Hippocampal formation (tissue), 2 donors: ENCODE measurements around the gene ACTG1.
A peak's percentile ranks its signal among the peaks of the same experiment; 100 is the strongest.

Source experiments
- DNase-seq, 2 donors: peaks; one replicate each; lab custom pipeline; 2025; lab: John Stamatoyannopoulos, UW

Gene ACTG1

GRCh38 chr17:81494626-81495377 is 17.8 kb downstream of the ACTG1 start:
- DNase-seq: no peak

DNA sequence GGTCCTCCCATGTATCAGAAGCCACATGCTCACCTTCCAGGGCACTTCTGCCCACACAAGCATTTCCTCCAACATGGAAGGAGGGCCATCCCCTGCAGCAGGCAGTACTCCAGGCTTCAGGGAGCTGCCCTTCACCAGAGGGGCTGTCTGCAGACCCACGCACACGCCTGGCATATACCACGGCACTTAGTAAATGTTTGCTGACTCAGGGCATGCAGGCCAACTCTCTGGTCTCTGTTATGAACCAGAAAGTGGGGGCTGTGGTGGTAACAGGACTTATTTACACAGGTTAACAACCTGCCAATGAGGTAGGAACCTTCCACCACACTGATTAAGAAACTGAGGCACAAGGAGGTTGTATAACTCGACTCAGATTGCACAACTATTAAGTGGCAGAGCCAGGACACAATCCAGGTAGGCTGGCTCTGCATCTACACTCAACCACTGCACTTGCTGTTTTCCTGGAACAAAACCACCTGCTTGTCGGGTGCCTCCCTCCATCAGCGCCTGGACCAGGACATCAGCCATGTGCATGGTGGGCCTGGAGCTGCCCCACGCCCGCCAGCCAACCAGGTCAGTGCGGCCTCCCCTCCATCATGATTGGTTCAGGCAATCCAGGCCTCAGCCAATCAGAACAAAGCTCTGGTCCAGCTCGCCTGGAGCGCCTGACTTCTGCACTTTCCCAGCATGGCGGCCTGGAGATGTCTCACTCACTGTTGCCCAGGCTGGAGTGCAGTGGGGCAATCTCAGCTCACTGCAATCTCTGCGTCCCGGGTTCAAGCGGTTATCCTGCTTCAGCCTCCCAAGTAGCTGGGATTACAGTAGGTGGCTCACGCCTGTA is 19.2 kb downstream of the ACTG1 start:
- DNase-seq: no peak

GRCh38 chr17:81492706-81493105 is 19.9 kb downstream of the ACTG1 start:
- no peak for DNase-seq

DNA sequence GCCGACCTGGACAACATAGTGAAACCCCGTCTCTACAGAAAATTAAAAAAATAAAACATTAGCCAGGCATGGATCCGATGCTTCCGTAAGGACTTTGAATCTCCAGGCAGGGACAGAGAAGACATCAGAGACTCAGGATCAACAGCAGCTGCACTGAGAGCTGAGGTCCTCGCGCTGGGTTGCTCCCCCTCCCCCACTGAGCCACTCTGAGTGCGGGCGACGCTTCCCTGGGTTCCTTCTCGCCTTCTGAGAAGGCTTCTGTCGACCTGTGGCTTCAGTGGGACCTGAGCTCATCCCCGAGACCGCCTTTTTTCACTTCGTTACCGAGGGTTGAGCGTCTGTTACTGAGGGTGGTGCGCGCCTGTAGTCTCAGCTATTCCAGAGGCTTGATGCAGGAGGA is 20.4 kb downstream of the ACTG1 start:
- DNase-seq: no peak

- no peak for DNase-seq
Measured at GRCh38 chr17:81491761-81492160, 20.8 kb downstream of the ACTG1 start.

DNA sequence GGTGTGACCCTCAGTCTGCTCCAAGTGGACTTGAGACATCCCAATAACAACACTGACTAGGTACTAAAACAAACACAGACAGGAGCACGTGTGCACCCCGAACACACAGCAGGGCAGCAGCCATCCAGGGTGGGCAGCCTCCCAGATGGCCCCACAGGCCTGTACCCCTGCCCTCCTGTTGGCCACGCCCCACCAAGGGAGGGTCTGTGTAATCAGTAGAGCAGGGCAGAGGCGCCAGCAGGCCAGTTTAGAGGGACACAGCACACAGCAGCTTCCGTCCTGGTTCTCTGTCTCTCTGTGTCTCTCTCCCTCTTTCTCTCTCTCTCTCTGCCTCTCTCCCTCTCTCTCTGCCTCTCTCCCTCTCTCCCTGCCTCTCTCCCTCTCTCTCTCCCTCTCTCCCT is 21.4 kb downstream of the ACTG1 start:
- no peak for DNase-seq

DNA sequence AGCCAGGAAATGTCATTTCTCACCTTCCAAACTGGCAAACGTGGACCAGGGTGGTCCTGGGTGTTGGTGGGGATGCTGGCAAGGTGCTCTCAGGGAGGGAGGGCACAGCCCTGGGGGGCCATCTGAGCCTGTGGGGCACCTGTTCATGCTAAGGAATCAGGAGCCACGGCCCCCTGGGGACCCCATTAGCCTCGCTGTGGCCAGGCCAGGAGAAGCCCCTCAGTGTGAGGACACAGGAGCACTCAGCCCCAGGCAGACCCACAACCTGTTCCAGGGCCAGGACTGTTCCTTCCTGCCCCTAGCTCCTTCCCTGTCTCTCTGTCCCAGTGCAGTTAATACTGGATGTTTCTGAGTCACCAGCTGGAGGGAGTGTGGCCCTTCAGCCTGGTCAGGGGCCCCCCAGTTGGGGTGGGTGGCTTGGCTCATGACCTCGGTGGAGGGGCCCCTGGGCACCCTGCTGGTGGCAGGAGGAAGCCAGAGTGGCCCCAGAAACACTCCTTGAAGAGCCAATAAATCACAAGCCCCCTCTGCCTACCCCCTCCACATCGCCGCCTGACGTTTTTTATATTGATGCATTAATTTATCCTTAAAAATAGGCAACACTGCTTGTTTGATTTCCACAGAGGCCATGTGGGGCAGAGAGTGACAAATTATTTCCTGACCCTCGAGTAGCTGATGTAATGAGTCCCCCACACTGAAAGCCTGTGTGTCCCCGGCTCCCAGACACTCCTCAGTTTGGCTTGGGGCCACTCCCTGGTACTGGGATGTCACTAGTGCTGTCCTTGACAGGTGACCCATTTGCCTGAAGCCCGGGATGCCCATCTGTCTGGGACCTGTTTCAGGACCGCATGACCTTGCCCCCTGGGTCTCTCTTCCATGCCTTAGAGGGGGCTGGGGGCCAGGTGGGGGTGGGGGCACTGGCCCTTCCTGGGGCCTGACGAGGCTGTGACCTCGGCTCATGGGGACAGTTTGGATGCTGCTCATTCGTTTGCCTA is 22.3 kb downstream of the ACTG1 start:
- DNase-seq: no peak

DNA sequence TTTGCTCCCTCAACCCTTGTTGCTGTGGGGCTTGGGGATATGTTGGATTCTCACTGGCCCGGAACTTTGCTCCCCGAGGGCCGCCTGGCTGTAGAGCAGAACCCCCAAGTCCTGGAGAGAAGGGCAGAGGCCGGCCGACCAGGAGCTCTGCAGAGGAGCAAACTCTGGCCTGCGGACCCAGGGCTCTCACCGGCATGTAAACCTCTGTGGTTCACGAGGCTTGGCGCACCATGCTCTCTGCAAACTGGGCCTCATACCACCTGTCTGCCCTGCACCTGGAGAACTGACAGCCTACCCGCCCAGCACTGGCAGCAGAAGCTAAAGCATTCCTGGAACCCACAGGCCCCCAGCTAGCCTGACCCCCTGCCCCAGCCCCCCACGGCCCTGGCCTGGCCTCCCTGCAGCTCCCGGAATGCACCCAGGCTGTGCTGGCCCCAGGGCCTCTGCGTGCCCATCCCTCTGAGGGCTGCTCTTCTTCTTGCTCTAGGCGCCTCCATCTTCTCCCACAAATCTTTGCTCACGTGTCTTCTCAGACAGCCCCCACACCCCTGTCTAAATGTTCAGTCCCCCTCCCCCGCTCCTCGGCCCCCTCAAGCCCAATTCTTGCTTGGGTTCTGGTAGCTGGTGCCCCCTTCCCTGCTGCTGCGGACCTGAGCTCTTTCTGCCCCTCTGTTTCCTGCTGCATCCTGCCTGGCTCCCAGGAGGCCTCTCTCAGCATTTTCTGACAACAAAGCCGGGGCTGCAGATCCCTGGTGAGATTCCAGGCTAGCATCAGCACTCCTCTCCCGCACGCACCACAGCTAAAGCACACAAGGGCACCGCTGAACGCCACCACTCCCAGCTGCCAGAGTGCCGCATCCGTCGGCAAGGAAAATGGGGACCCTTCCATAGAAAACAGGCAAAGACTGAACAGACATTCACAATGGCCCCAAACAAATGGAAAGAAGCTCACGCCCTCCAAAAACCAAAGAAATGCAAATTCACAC is 23.3 kb downstream of the ACTG1 start:
- DNase-seq: no peak

DNA sequence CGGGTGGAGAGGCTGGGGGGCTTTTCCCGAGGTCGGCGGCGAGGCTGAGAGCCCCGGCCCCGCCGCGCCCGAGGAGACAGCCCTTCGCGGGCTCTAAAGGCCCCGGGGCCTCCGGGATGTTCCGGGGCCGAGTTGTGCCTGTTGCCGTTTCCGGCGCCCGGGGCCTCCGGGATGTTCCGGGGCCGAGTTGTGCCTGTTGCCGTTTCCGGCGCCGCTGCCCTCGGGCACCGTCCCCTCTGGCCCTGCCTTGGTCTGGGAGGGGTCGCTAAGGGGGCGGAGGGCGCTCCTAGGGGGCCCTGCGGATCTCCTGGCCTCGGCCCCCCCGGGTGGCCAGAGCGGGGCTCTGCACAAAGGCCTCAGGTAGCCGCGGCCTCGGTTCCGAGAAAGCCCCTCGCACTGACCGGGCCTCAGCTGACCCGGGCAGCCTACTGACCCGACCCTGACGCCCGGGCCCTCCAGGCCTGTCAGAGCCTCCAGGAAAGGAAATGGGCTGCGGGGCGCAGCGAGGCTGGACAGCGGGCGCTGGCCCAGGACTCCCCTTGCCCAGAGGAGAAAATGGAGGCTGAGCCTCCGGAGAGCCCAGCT is 24.2 kb downstream of the ACTG1 start:
- DNase-seq: no peak

- peak; percentile 70 to 75 for DNase-seq
Measured at GRCh38 chr17:81487487-81488275, 24.9 kb downstream of the ACTG1 start.

- DNase-seq: no peak
Measured at GRCh38 chr17:81487089-81487486, 25.5 kb downstream of the ACTG1 start.

- no peak for DNase-seq
Measured at GRCh38 chr17:81486199-81486810, 26.3 kb downstream of the ACTG1 start.

- DNase-seq: peak; percentile 77 to 80
Measured at GRCh38 chr17:81484195-81484979, 28.2 kb downstream of the ACTG1 start.

GRCh38 chr17:81483862-81484194 is 28.8 kb downstream of the ACTG1 start:
- no peak for DNase-seq

DNA sequence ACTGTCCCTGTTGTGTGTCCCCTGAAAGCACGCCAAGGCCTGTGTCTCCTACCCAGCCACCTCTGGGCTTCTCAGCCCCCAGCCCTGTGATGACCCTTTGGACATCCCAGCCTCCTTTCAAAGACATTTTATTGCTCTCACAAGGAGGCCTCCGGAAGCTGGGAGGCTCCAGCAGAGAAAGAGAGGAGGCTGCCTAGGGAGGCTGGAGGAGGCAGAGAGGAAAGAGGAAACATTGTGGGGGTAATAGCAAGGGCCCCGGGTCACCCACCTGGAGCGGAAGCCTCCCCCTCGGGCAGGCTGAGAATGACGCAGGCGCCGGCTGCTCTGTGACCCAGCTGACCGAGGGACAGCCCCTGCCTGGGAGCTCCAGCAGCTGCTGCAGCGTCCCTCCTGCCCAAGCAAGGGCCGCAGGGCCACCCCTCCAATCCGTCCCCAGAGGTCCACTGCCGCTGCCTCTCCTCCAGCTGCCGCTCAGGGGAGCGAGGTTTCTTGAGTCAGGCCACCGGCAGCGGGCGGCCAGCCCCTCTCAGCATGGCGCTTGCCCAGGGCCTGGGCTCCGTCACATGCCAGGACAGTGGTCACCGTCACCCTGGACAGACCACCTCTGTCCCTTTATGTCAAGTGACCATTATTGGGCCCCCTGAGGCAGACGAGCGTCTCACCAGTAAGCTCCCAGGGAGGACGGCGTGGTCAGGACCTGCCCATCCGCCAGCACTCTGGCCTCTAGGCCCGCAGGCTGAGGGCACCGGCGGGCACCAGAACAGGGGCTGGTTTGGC is 29.3 kb downstream of the ACTG1 start:
- DNase-seq: no peak

DNA sequence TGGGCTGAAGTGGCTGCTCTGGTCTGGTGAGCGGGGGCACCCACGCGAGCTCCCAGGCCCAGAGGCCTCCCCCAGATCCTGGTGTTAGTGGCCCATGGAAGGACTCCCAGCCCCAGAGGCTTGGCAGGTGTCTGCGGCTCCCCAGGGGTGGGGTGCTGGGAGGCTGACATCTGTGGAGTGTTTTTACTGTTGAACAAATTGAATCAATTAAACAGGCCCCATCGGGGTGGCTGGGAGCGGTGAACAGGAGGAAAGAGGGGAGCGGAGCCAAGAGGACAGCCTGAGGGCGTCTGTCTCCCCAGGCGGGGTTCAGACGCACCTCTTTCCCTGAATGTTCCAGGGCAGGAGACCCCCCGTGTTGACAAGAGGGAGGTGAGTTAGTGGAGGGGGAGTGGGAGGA is 29.9 kb downstream of the ACTG1 start:
- DNase-seq: no peak

GRCh38 chr17:81481815-81482505 is 30.6 kb downstream of the ACTG1 start:
- no peak for DNase-seq
